OCI-LY7 (cell line): Measurements from ENCODE around the gene DIPK1A. TPM values are rescaled to one million over a fixed set of nuclear protein-coding genes. Genes with fewer than 3 reads are reported as not detected.

Experiments used
- BruUV-seq: library from RNA; stranded (reverse); fragments of 400-500 nt; replicated peaks from 2 replicates; lab custom pipeline; 2021; lab: Mats Ljungman, UMichigan
- CTCF ChIA-PET: fragments of 300-600 bp; sonication (Branson Sonifier 250); formaldehyde crosslinking; loops from one replicate; lab custom pipeline; 2022; ENCODE audit warnings: antibody characterized with exemption; ENCODE audit not compliant: unreplicated experiment; lab: Charles Lee
- POLR2A ChIA-PET: fragments of 300-600 bp; sonication (Branson Sonifier 250); formaldehyde crosslinking; loops from one replicate; lab custom pipeline; 2022; ENCODE audit warnings: antibody characterized with exemption; lab: Charles Lee
- DNase-seq: peaks from one replicate; pipeline ENCODE4 v3.0.0-alpha.2; 2015; ENCODE audit warnings: low spot score
- H2AFZ ChIP-seq: fragments of 200-600 bp; sonication (generic), shearing (Covaris generic); 2 replicates; pipeline ENCODE4 v1.6.1; 2014; ENCODE audit warnings: mild to moderate bottlenecking, antibody characterized with exemption, low read length, moderate library complexity
- H3K27ac ChIP-seq: fragments of 200-600 bp; sonication (generic); 2 replicates; pipeline ENCODE4 v1.5.1; 2014; ENCODE audit warnings: mixed run types, low read depth, mild to moderate bottlenecking, moderate library complexity, low read length, inconsistent platforms; ENCODE audit not compliant: poor library complexity, severe bottlenecking
- H3K36me3 ChIP-seq: fragments of 200-600 bp; sonication (generic); 2 replicates; pipeline ENCODE4 v1.6.1; 2014; ENCODE audit warnings: mild to moderate bottlenecking, antibody characterized with exemption, low read length, moderate library complexity, mixed read lengths; ENCODE audit not compliant: insufficient read depth
- H3K4me1 ChIP-seq: fragments of 200-600 bp; sonication (generic); 2 replicates; pipeline ENCODE4 v1.5.1; 2014; ENCODE audit warnings: mild to moderate bottlenecking, low read length; ENCODE audit not compliant: insufficient read depth, poor library complexity, severe bottlenecking
- H3K4me2 ChIP-seq: fragments of 200-600 bp; sonication (generic); 2 replicates; pipeline ENCODE4 v1.6.1; 2014; ENCODE audit warnings: mild to moderate bottlenecking, low read length
- H3K4me3 ChIP-seq: fragments of 200-600 bp; sonication (generic); 2 replicates; pipeline ENCODE4 v1.5.1; 2014; ENCODE audit warnings: mild to moderate bottlenecking, low read depth, low read length; ENCODE audit not compliant: poor library complexity, severe bottlenecking
- H3K79me2 ChIP-seq: fragments of 200-600 bp; sonication (generic); 2 replicates; pipeline ENCODE4 v1.6.1; 2016; ENCODE audit warnings: low read depth, mild to moderate bottlenecking, low read length, moderate library complexity, mixed read lengths; ENCODE audit not compliant: insufficient read depth
- H3K9me2 ChIP-seq: fragments of 200-600 bp; sonication (generic); 2 replicates; pipeline ENCODE4 v1.6.1; 2016; ENCODE audit warnings: mild to moderate bottlenecking, low read length, mixed read lengths; ENCODE audit not compliant: insufficient read depth
- H3K9me3 ChIP-seq: fragments of 200-600 bp; sonication (generic); 2 replicates; pipeline ENCODE4 v1.6.1; 2014; ENCODE audit warnings: mild to moderate bottlenecking, mixed run types, low read length, mixed read lengths
- H4K20me1 ChIP-seq: fragments of 200-600 bp; sonication (generic); 2 replicates; pipeline ENCODE4 v1.6.1; 2014; ENCODE audit warnings: mild to moderate bottlenecking, antibody characterized with exemption, low read length, moderate library complexity, mixed read lengths; ENCODE audit not compliant: insufficient read depth
- CTCF ChIP-seq: fragments of 200-600 bp; sonication (generic); conservative IDR thresholded peaks from 2 replicates; pipeline ENCODE4 v1.5.1; 2014; ENCODE audit warnings: mild to moderate bottlenecking, antibody characterized with exemption, low read length, moderate library complexity, mixed read lengths
- EZH2phosphoT487 ChIP-seq: fragments of 200-600 bp; sonication (generic); IDR thresholded peaks from 2 replicates; pipeline ENCODE4 v1.6.1; 2018; ENCODE audit warnings: low read depth, borderline replicate concordance, mild to moderate bottlenecking, mixed run types, antibody characterized with exemption, low read length, moderate library complexity, mixed read lengths
- intact Hi-C: fragments of 100-400 bp; cut with micrococcal nuclease; formaldehyde crosslinking; loops from one replicate; pipeline ENCODE4 v1.10.0; 2022; ENCODE audit not compliant: unreplicated experiment
- total RNA-seq, 2 experiments: library from RNA; depleted of rRNA in 1 of 2; stranded (reverse); fragments of >200 nt in 1 of 2; shearing (Covaris generic) in 1 of 2; gene quantifications; 2 replicates each; pipeline ENCODE4 v1.2.3, GENCODE V29; 2014 to 2022

Gene DIPK1A
- total RNA-seq, 2 experiments from 2014 or later: 13.0 to 25.4 TPM

- H3K27ac ChIP-seq: no peak overlapping the region
- H2AFZ ChIP-seq: no peak overlapping the region
- H3K4me1 ChIP-seq: no peaks in the 10 kb centered on the region
- no TSS peak for BruUV-seq
- no peaks in the 10 kb centered on the region for H3K36me3 ChIP-seq
- DNase-seq: no peak
- H3K9me3 ChIP-seq: no peaks in the 10 kb centered on the region
- POLR2A ChIA-PET: interaction anchor here (0.6 to 1.9 kb wide), 4 partner anchors 11 to 68 kb away, joined by 3 to 6 read pairs (median 4); no protein-coding TSS in a partner anchor
- H3K4me2 ChIP-seq: no peak overlapping the region
- no peaks in the 10 kb centered on the region for H3K79me2 ChIP-seq
- H4K20me1 ChIP-seq: no peaks in the 10 kb centered on the region
- intact Hi-C loops: no loop called here
- no peak overlapping the region for H3K4me3 ChIP-seq
- TF ChIP-seq CTCF (no peak), EZH2phosphoT487 (no peak)
- CTCF ChIA-PET: interaction anchor here (2.1 kb wide), 1 partner anchor 68 kb away, joined by 7 read pairs; no protein-coding TSS in a partner anchor
- H3K9me2 ChIP-seq: no peaks in the 10 kb centered on the region
These were observed 144.0 kb downstream of the DIPK1A start for GRCh38 chr1:92817137-92817697.

- ChIA-PET CTCF (no interaction called here), POLR2A (interaction anchor here (0.6 to 1.9 kb wide), 4 partner anchors 11 to 68 kb away, joined by 3 to 6 read pairs (median 3); no protein-coding TSS in a partner anchor)
- BruUV-seq: no TSS peak
- Histone ChIP-seq H3K9me3 (no peaks in the 10 kb centered on the region), H3K4me1 (no peaks in the 10 kb centered on the region), H3K36me3 (no peaks in the 10 kb centered on the region), H4K20me1 (no peaks in the 10 kb centered on the region), H3K9me2 (no peaks in the 10 kb centered on the region), H3K4me3 (no peak overlapping the region), H3K27ac (no peak overlapping the region), H3K4me2 (no peak overlapping the region), H3K79me2 (no peaks in the 10 kb centered on the region), H2AFZ (no peak overlapping the region)
- TF ChIP-seq EZH2phosphoT487 (no peak), CTCF (no peak)
- intact Hi-C loops: no loop called here
- no peak for DNase-seq
These were observed 144.5 kb downstream of the DIPK1A start for GRCh38 chr1:92816732-92817131.

- Histone ChIP-seq H2AFZ (no peak overlapping the region), H4K20me1 (no peaks in the 10 kb centered on the region), H3K27ac (no peak overlapping the region), H3K9me3 (no peaks in the 10 kb centered on the region), H3K4me2 (no peak overlapping the region), H3K4me3 (no peak overlapping the region), H3K79me2 (no peaks in the 10 kb centered on the region), H3K9me2 (no peaks in the 10 kb centered on the region), H3K4me1 (no peaks in the 10 kb centered on the region), H3K36me3 (no peaks in the 10 kb centered on the region)
- TF ChIP-seq EZH2phosphoT487 (no peak), CTCF (no peak)
- intact Hi-C loops: no loop called here
- no TSS peak for BruUV-seq
- no peak for DNase-seq
- ChIA-PET CTCF (no interaction called here), POLR2A (interaction anchor here (0.5 to 0.6 kb wide), 2 partner anchors 396 to 1863 kb away, joined by 3 read pairs; no protein-coding TSS in a partner anchor)
These were observed 152.9 kb downstream of the DIPK1A start for GRCh38 chr1:92808381-92808780.
